Kidney capillary endothelial cell (primary cell): ENCODE results near the gene UNC119.

Experiments used
- DNase-seq: peaks from one replicate; pipeline ENCODE4 v3.0.0-alpha.2; 2018; ENCODE audit warnings: low spot score

Gene UNC119

DNA sequence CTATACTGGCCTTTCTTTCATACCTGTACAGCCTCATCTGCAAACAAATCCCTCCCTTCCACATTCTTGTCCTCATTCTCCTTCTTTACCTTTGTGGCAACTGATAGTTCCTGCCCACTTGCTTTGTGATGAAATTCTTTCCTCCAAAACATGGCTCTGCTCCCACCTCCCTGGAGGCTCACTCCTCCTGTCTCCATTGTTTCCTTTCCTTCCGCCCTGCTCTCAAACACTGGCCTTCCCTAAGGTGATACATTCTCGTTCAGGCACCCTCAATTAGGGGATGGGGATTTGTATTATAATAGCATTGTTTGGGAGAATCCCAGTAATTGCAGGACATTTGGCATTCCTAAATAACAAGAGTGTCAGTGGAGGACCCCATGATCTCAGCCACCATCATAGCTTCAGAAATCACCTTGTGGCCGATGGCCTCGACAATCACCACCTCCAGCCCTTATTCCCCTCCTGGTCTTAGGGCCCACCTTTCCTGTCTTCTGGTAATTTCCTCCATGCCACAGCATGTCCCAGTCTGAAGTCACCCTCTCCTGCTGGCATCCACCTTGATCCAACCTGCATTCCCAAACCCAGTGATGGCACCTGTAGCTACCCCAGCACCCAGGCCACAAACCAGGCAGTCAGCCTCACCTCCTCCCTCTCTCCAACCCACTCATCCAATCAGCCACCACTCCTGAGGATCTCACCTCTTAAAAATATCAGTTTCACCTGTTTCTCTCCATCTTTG, 7.9 kb downstream of the UNC119 start:
- DNase-seq: no peak

DNA sequence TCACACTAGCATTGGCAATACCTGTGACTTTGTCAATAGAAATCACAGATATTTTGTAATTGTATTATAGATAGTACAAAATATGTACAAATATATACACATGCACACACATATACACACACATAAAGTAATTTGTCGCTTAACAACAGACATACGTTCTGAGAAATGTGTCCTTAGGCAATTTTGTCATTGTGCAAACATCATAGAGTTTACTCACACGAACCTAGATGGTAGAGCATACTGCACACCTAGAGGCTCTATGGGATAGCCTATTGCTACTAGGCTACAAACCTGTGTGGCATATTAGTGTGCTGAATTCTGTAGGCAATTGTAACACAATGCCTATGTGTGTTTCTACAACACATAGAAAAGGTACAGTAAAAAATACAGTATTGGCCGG, 11.0 kb downstream of the UNC119 start:
- no peak for DNase-seq

DNA sequence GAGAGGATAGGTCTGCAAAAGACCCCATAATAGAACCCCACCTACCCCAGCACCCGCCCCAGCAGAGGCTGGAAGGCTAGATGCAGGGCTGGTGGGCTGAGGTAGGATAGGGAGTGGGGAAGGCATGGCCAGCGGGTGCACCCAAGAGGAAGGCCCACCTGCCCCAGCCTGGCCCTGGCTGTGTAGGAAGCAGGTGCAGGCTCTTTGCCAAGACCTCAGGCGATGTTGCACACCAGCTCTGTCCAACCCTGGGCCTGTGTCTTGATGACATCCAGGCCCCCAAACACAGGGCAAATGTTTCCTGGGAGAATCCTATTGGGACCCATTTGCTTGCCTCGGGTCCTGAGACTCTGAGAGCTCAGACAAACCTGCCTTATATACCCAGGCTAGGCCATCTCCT, 12.2 kb downstream of the UNC119 start:
- DNase-seq: no peak

DNA sequence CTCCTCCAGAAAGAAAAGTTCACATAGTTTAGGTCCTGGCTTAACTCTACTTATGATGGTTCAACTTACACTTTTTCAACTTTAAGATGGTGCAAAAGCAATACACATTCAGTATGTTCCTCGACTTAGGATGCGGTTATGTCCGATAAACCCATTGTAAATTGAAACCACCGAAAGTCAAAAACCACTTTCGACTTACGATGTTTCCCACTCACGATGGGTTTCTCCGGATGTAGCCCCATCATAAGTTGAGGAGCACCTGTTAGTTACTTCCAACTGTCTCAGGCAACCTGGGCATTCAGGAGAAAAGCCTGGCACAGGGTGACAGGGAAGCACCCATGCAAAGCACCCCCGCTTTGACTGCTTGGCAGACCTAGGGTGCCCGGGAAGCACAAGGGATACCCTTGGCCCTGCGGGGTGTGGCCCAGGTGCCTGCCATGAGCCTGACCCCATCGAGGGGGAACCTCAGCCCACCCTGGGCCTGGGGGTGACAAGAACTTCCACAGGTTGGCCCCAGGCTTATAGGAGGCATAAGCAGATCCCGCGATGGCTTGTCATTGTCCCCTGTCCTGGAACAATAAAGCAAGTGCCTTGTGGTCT, 14.0 kb downstream of the UNC119 start:
- DNase-seq: no peak

DNA sequence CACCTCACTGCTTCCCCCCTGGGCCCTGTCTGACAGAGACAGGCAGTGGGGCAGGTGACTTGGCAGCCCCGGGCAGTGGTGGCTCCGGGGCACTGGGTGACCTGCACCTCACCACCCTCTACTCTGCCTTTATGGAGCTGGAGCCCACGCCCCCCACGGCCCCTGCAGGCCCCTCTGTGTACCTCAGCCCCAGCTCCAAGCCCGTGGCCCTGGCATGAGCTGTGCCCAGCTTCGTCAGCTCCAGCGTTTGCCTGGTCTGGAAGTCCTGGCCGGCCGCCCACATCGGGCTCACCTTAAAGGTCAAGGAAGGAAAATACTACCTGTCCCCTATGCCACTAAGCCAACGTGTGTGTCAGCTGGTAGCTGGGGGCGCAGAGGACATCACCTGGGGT, 15.2 kb downstream of the UNC119 start:
- DNase-seq: no peak

DNA sequence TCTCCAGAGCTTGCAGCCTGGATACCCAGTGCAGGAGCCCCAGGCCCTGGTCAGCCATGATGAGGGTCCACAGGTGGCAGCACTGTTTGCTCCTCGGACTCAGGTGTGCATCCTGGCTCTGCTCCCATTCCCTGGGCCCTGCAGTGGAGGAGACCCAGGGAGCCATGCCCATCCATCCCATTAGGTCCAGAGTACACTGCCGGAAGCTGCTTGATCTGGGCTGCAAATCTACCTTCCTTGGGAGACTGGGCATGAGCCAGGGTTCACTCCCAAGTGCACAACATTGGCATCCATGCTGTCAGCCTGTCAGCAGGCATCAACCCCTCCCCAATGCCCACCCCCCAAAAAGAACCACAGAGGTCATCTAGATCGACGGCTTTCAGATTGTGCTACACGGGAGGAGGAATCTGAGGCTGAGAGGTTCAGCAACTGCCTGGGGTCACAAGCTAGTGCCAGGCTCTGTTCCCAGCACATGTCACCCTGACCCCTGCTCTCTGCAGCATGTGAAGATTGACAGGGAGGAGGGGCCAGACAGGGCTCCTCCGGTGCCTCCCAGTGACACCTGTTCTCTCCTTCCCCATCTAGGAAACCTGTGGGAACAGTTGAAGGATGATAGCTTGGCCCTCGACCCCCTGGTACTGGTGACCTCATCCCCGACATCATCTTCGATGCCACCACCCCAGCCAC, 15.7 kb downstream of the UNC119 start:
- DNase-seq: no peak

DNA sequence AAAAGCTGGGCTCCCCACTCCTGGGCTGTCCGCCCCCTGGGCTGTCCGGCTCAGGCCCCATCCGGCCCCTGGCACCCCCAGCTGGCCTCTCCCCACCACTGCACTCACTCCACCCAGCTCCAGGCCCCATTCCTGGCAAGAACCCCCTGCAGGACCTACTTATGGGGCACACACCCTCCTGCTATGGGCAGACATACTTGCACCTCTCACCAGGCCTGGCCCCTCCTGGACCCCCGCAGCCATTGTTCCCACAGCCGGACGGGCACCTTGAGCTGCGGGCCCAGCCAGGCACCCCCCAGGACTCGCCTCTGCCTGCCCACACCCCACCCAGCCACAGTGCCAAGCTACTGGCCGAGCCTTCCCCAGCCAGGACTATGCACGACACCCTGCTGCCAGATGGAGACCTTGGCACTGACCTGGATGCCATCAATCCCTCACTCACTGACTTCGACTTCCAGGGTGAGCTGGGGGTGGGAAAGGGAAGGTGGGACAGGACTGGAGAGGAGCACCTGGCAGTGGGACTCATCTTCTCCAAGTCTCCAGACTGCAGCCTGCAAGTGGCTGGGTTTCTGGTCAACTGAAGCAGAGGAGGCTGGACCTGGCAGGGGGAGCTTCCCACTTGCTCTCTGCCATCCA, 17.6 kb downstream of the UNC119 start:
- DNase-seq: no peak

DNA sequence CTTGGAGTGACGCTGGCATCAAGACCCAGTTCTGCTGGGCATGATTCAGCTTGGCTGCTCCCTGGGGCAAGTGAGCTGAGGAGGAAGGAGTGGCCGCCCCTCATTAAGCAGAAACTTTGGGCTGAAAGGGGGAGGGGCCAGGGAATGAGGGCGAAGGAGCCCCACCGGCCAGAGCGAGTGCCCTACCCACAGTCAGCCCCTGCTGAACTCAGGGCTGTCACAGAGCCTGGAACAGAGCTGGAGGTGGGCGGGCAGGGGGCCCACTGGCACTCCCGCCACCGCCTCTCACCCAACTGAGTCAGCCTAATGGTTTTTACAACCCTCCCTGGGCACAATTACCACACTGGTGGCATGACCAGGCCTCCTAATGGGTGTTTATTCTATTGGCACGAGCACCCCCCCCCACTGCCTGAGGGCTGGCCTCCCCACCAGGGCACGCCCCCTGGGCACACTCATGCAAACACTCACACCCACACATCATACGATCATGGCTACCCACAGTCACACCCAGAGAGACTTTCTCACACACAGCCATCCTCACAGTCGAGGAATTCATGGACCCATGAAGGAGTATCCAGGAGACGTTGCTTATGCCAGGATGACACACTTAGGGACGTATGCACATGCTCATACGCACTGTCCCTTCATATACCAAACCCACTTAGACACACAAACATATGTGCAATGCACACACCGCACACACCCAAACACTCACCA, 19.2 kb downstream of the UNC119 start:
- DNase-seq: no peak

DNA sequence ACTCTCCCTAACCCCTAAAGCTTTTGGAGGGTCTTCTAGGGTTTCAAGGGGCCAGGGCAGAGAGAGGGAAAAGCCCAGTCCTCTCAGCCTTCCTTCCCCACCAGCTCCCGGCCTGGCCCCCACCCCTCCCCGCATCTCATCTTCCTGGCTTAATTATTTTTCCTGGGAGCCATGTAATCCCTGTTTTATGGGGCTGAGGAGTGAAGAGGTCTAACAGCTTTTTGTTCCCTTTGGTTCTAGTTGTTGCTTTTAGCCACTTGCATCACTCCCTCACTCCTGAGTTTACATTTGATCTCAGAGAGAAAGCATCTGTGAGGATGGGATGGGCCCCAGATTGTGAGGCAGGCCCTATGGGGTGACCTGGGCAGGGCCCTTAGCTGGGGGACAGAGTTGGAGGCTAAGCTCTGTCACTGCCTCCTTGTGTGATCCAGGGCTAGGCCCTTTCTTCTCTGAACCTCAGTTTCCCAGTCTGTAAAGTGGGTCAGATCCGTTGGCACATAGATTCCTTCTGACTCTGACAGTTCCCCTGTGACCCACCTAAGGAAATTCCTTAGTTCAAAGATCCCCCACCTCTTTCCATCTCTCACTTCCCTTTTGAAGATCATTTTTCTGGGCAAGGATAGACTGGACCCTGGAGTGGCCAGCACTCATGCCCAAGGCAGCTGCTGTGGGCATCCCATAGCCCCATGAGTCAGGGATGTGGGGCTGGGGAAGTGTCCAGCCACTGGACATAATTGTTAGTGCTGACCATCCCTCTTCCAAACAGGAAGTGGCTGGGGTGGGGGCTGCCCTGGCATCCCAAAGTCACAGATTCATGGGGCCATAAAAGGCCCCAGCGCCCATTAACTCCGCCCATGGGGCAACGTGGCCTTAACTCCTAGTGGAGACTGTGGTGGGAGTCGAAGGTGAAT, 20.1 kb downstream of the UNC119 start:
- DNase-seq: no peak

DNA sequence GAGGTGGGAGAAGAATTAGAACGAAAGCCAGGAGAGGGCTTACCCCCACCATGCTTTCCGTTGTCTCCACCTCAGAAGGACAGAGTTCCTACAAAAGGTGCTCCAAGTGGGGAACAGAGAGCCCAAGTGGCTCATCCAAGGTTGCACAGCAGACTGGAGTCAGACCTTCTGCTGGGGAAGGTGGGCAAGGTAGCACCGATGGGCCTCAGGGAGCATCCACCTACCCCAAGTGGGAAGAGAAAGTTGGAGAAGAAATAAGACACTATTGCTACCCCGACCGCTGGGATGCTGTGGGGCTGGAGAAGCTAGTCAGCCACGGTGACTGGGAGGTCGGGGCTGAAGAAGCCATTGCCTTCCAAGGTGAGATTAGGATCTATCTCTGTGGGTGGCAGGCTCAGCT, 21.5 kb downstream of the UNC119 start:
- no peak for DNase-seq

DNA sequence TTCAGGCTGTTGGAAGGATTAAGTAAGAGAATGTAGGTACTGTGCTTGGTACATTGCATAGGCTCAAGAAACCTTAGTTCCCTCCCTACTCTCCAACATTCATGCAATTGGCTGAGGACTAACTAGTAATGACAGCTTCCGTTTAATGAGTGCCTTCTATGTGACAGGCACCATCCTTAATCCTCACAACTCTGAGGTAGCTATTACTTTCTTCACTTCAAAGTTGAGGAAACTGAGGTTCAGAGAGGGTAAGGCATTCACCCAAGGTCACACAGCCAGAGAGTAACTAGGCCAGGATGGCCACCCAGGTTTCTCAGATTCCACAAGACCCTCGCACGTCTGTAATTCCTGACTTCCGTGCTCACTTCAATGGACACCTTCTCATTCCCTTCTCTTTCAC, 22.2 kb downstream of the UNC119 start:
- DNase-seq: no peak

DNA sequence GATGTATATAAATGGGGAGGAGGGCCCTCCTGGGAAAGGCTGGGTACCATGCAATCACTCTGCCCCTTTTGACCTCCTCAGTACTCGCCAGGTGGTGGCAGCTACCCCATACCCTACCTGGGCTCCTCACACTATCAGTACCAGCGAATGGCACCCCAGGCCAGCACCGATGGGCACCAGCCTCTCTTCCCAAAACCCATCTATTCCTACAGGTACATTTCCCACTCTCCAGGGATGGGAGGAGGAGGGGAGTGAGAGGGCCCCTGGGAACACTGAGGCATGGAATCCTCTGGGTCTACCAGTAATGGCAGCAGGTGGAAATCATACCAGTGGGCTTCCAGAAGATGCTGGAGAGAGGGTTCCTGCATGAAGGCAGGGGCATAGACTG, 23.4 kb downstream of the UNC119 start:
- DNase-seq: no peak

DNA sequence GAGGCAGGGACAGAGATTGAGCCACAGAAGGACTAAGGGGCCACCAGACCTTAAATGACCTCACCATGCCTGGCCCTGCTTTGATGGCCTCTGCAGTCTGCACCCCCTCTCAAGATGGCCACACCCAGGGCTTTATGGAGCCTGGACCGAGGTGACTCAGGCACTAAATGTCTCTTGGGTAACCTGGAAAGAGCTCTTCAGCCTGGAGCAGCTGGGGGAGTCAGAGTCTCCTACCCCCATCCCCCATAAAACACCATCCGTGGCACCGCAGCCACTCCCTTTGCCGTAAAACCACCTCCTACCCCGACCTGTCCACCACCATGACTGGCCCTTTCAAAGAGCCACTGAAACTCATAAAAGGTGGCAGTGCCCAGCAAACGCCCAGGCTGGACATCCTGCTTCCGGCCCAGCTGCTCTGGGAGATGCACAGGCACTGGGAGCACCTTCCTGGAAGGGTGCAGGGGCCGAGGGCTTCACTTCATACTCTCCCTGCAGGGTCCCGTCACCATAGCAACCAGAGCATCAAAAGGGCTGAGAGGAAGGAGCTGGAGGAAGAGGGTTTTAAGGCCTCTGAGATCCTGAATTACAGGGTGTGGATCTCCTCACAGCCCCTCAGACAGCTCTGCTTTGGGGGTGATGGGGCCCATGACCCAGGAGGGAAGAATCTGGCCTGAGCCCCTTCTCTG, 24.0 kb downstream of the UNC119 start:
- no peak for DNase-seq

DNA sequence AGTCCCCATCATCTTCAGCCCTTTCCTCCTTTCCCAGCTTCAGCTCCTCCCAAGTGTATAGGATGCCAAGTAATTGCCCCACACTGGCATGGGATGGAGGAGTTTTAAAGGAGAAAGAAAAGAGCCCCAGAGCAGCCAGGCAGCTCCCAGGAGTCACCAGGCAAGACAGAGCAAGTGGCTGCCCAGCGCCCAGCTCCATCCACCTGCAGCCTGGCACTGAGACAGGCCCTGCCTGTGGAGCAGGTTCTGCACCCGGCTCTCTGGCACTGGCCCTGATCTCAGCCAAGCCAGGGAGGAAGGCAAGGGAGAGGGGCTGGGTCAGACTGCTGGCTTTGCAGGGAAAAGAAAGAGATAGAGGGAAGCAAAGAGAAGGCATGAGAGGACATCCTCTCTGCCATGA, 24.6 kb downstream of the UNC119 start:
- DNase-seq: no peak

DNA sequence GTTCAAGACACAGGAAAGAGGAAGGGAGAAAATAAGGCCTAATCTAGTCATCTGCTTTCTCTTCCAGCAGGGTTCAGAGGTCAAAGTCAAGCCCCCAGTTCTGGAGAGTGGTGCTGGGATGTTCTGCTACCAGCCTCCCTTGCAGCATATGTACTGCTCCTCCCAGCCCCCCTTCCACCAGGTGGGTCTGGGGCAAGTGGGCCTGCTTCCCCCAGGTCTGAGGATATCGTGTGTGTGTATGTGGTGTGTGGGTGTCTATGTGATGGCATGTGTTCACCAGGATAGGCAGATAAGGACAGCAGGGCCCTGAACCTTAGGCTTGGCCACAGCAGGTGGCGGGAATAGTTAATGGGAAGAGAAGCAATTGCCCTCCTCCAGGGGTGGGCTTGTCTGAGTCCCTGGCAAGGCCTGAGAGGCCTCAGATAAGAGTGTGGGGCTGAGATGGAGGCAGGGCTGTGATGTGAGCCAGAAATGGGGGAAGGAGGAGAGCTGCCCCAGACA, 25.2 kb downstream of the UNC119 start:
- no peak for DNase-seq

DNA sequence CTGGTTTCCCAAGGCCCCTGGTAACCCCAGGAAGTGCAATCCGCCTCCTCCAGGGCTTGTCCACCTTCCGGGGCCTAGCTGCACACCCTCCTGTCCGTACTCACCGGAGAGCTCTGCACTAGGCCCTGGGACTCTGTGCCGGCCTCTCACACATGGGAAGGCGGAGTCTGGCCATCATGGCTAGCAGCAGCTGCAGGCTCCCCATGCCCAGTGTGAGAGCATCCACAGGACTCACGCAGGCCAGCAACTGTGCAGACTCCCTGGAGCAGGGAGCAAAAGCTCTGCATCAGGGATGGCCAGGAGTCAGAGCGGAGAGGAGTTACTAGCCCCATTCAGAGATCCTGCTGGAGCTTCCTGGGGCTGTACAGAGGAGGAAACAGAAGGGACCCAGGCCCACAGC, 26.0 kb downstream of the UNC119 start:
- DNase-seq: no peak

DNA sequence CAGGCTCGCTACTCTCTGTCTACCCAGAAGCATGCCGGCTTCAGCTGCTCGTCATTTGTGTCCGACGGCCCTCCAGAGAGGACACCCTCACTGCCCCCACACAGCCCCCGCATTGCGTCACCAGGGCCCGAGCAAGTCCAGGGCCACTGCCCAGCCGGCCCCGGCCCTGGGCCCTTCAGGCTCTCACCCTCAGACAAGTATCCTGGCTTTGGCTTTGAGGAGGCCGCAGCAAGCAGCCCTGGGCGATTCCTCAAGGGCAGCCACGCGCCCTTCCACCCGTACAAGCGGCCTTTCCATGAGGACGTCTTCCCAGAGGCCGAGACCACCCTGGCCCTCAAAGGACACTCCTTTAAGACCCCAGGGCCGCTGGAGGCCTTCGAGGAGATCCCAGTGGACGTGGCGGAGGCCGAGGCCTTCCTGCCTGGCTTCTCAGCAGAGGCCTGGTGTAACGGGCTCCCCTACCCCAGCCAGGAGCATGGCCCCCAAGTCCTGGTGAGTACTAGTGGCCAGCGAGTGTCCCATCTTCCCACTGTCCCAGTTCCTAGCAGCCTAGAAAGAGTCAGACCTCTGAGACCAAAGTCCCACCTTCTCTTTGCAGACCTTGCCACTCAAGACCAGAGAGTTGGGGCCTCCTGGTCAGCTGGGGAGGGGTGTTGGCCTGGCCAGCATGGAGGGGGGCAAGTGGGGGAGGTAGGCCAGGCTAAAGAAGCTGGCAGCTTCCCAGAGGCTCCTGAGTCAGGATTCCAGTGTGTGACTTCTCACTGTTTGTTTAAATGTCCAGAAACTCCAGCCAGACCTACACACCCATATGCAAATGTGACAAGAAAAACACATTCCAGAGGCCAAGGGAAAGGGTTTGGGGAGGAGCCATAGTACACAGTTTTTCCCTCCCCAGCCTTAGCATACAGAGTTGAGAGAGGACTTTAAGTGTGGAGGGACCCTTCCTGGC, 27.7 kb downstream of the UNC119 start:
- no peak for DNase-seq

DNA sequence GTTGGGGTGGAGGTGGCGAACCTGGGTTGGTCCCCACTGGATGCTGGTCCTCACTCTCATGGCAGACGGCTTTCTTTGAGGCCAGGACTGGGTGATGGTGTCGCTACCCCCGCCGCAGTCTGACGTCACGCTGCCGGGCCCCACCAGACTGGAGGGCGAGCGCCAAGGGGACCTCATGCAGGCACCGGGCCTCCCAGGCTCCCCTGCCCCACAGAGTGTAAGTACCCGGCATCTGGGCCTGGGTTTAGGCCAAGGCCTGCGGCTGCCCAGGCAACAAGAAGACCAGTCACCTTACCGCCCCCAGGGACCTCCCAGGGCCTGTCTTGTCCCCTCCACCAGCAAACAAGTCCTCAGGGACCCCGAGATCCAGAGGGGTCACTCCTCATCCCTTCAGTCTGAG, 28.5 kb downstream of the UNC119 start:
- DNase-seq: no peak

DNA sequence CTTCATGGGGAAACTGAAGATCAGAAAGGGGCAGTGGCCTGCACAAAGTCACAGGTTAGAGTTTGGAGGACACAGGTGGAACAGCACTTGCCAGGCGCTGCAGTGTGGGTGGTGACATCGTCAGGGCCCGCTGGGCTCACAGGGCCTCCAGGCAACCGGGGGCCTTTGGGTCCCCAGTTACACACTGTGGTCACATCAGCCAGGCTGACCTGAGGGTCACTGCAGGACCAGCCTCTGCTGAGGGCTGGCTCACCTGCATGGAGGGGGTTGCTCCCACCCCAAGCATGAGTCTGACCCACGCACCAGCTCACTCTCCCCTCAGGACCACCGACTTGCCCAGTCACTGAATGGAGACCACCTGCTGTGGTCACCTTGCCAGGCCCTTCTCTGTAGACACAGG, 29.2 kb downstream of the UNC119 start:
- DNase-seq: no peak
